ENCODE results near the gene STARD5.

Gene STARD5

GRCh38 chr15:81336568-81336967 lies 12.6 kb upstream of the STARD5 start:
- DNase-seq = peak; percentile 41

GRCh38 chr15:81335631-81336030 lies 11.7 kb upstream of the STARD5 start:
- DNase-seq = no peak

GRCh38 chr15:81334768-81335435 lies 11.0 kb upstream of the STARD5 start:
- no peak for DNase-seq

GRCh38 chr15:81333363-81333762 lies 9.4 kb upstream of the STARD5 start:
- DNase-seq = no peak

GRCh38 chr15:81332326-81332725 lies 8.4 kb upstream of the STARD5 start:
- DNase-seq = no peak

GRCh38 chr15:81331600-81331999 lies 7.7 kb upstream of the STARD5 start:
- DNase-seq = no peak

GRCh38 chr15:81331141-81331540 lies 7.2 kb upstream of the STARD5 start:
- DNase-seq = peak; percentile 20

- DNase-seq = no peak
Observed at GRCh38 chr15:81330366-81331090, 6.6 kb upstream of the STARD5 start.

GRCh38 chr15:81329446-81329845 lies 5.5 kb upstream of the STARD5 start:
- DNase-seq = no peak

- peak; percentile 91 for DNase-seq
Observed at GRCh38 chr15:81327516-81327915, 3.6 kb upstream of the STARD5 start.

- DNase-seq = no peak
Observed at GRCh38 chr15:81326466-81327212, 2.7 kb upstream of the STARD5 start.

GRCh38 chr15:81323559-81323943 lies 390 bp downstream of the STARD5 start:
- no peak for DNase-seq

- DNase-seq = no peak
Observed at GRCh38 chr15:81322676-81323253, 1.2 kb downstream of the STARD5 start.

GRCh38 chr15:81321667-81322066 lies 2.3 kb downstream of the STARD5 start:
- no peak for DNase-seq

GRCh38 chr15:81317642-81318017 lies 6.3 kb downstream of the STARD5 start:
- no peak for DNase-seq

GRCh38 chr15:81316267-81316666 lies 7.7 kb downstream of the STARD5 start:
- no peak for DNase-seq

- no peak for DNase-seq
Observed at GRCh38 chr15:81315452-81316175, 8.3 kb downstream of the STARD5 start.

GRCh38 chr15:81314378-81314777 lies 9.6 kb downstream of the STARD5 start:
- no peak for DNase-seq

GRCh38 chr15:81313686-81314085 lies 10.3 kb downstream of the STARD5 start:
- DNase-seq = no peak

GRCh38 chr15:81312790-81313543 lies 11.0 kb downstream of the STARD5 start:
- peak; percentile 97 for DNase-seq

GRCh38 chr15:81311752-81312464 lies 12.0 kb downstream of the STARD5 start:
- DNase-seq = no peak
